ENCODE data around the gene BFSP1. TPM values are rescaled to one million over a fixed set of nuclear protein-coding genes. Genes with fewer than 3 reads are reported as not detected.

BFSP1 gene
- total RNA-seq = under 1 TPM; 0.52 to 0.99 TPM

GRCh38 chr20:17530716-17531664 lies at the start of gene BFSP1:
Gene BFSP1 (minus strand): TSS chr20:17531379. CDS start chr20:17531329, 50 bp downstream.
- Histone ChIP-seq H3K36me3 (replicated peaks in 1 of 2; ENCODE audit: insufficient read depth in 1 of 2, low read depth in 2 of 2) (no peaks in the 10 kb centered on the region), H3K9me3 (no peaks in the 10 kb centered on the region), H3K4me3 (peak within 1 kb of the TSS in 1 of 2 donors; percentile 3), H3K27ac (peak within 1 kb of the TSS; percentile 77 to 91 (median 85)), H3K27me3 (no peaks in the 10 kb centered on the region), H3K4me1 (peaks cover 15% of the 10 kb centered on the region)
- 1 to 2% methylated on average over 23 to 77 of the region's 111 CpGs for WGBS, 2 donors
- ATAC-seq (peak; percentile 92), DNase-seq (peak; percentile 82 to 90 (median 87))
- intact Hi-C loops (cut with DNase I) = no loop called here
- TF ChIP-seq POLR2A (IDR thresholded peaks at IDR 0.05) (peak; percentile 44 to 61 (median 51)), CTCF (IDR thresholded peaks at IDR 0.05) (peak in 2 of 7 experiments; percentile 2 to 25)

DNA sequence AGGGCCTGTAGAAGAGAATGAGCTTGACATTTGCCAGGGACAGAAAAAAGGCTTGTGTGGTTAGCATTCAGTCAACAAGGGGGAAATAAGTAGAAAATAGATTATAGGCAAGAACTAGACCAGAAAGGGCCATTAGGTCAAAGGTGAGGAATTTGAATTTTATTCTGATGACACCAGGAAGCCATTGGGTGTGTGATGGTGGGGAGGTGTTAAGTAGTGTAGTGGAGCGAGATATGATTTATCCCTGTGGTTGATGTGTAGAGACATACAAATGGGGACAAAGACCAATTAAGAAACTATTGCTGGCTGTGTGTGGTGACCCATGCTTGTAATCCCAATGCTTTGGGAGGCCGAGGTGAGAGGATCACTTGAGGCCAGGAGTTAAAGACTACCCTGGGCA lies 49.7 kb upstream of the BFSP1 start:
- ATAC-seq (no peak), DNase-seq (no peak)
- TF ChIP-seq POLR2A (IDR thresholded peaks at IDR 0.05) (no peak), CTCF (IDR thresholded peaks at IDR 0.05) (no peak)
- WGBS, 2 donors = 96% methylated on average over 2 of the region's 2 CpGs
- Histone ChIP-seq H3K4me1 (peaks cover 74% of the 10 kb centered on the region), H3K36me3 (replicated peaks in 1 of 2; ENCODE audit: insufficient read depth in 1 of 2, low read depth in 2 of 2) (no peaks in the 10 kb centered on the region), H3K27ac (no peak overlapping the region), H3K27me3 (no peaks in the 10 kb centered on the region), H3K9me3 (no peaks in the 10 kb centered on the region), H3K4me3 (no peak overlapping the region)
- intact Hi-C loops (cut with DNase I) = no loop called here

- intact Hi-C loops (cut with DNase I) = no loop called here
- ATAC-seq = no peak
Observed at GRCh38 chr20:17579369-17580039, 48.3 kb upstream of the BFSP1 start.

GRCh38 chr20:17576215-17576614 lies 45.0 kb upstream of the BFSP1 start:
- intact Hi-C loops (cut with DNase I) = no loop called here
- peaks cover 0 to 2% of the 10 kb centered on the region in 2 donors for H3K27me3 ChIP-seq
- 27 to 42% methylated on average over 8 of the region's 8 CpGs for WGBS, 2 donors
- no peak overlapping the region for H3K4me3 ChIP-seq
- DNase-seq = no peak
- no peak for TF ChIP-seq CTCF (IDR thresholded peaks at IDR 0.05)
- TF ChIP-seq POLR2A (IDR thresholded peaks at IDR 0.05) = no peak
- no peak overlapping the region for H3K27ac ChIP-seq
- no peaks in the 10 kb centered on the region for H3K36me3 ChIP-seq (replicated peaks in 1 of 2; ENCODE audit: insufficient read depth in 1 of 2, low read depth in 2 of 2)
- no peak for ATAC-seq
- peaks cover 77% of the 10 kb centered on the region for H3K4me1 ChIP-seq
- no peaks in the 10 kb centered on the region for H3K9me3 ChIP-seq

More at GRCh38 chr20:17579369-17580039, 48.3 kb upstream of the BFSP1 start:
- 74 to 77% methylated on average over 2 to 4 of the region's 4 CpGs for WGBS, 2 donors
- H3K4me1 ChIP-seq = peaks cover 70% of the 10 kb centered on the region
- TF ChIP-seq CTCF (IDR thresholded peaks at IDR 0.05) (no peak), POLR2A (IDR thresholded peaks at IDR 0.05) (no peak)
- no peaks in the 10 kb centered on the region for H3K27me3 ChIP-seq
- no peak for DNase-seq
- no peaks in the 10 kb centered on the region for H3K9me3 ChIP-seq
- no peaks in the 10 kb centered on the region for H3K36me3 ChIP-seq (replicated peaks in 1 of 2; ENCODE audit: insufficient read depth in 1 of 2, low read depth in 2 of 2)
- H3K27ac ChIP-seq = no peak overlapping the region
- no peak overlapping the region for H3K4me3 ChIP-seq
